ENCODE data around the gene LPIN1.

LPIN1 gene, protein sequence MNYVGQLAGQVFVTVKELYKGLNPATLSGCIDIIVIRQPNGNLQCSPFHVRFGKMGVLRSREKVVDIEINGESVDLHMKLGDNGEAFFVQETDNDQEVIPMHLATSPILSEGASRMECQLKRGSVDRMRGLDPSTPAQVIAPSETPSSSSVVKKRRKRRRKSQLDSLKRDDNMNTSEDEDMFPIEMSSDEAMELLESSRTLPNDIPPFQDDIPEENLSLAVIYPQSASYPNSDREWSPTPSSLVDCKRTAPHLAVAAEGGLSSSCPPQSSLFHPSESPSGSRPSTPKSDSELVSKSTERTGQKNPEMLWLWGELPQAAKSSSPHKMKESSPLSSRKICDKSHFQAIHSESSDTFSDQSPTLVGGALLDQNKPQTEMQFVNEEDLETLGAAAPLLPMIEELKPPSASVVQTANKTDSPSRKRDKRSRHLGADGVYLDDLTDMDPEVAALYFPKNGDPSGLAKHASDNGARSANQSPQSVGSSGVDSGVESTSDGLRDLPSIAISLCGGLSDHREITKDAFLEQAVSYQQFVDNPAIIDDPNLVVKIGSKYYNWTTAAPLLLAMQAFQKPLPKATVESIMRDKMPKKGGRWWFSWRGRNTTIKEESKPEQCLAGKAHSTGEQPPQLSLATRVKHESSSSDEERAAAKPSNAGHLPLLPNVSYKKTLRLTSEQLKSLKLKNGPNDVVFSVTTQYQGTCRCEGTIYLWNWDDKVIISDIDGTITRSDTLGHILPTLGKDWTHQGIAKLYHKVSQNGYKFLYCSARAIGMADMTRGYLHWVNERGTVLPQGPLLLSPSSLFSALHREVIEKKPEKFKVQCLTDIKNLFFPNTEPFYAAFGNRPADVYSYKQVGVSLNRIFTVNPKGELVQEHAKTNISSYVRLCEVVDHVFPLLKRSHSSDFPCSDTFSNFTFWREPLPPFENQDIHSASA

DNA sequence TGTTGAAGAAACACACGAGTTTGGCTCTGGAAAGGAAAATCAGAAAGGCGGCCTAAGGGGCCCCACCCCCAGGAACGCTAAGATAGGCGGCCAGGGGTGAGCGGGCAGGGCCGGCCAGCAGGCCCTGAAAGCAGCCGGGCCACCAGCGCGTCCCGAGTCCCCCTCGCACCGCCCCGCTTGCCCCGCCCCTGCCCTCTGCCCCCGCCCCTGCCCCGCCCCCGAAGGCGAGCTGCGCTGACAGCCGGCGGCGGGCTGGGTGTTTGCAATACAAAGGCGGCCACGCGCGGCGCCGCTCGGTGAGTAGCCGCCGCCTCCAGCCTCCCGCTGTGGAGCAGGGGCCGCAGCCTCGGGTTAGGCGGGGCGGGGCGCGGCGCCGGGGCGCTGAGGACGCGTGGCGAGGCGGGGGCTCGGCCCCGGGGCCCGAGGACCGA, at the start of gene LPIN1:
TSS of gene LPIN1 (plus strand) at position 257 of the 431 bp plus-strand sequence. CDS start 18,910 bp downstream, outside the sequence.
- in situ Hi-C loops (cut with MboI; ENCODE audit: low sequenced_read_pairs) = no loop called here

DNA sequence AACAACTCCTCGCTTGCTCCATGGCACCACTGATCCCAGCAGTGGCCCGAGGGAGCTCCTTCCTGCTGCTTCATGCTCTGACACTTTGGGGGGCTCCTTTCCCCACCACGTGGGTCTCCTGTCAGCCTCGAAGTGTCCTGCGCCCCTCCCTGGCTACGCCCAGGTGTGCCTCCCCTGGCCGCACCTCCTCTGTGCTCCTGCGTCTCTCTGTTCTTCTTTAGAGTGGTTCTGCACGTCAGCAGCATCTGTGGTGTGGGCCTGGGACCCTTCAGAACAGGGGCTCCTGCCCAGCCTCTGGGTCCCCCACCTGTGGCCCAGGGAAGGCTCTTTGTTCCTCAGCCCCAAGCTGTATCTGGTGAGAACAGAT, 49.7 kb upstream of the LPIN1 start:
- in situ Hi-C loops (cut with MboI; ENCODE audit: low sequenced_read_pairs) = no loop called here

- in situ Hi-C loops (cut with MboI; ENCODE audit: low sequenced_read_pairs) = no loop called here
These were observed 49.1 kb upstream of the LPIN1 start for GRCh38 chr2:11697103-11697871.

GRCh38 chr2:11698009-11698922, 48.2 kb upstream of the LPIN1 start:
- in situ Hi-C loops (cut with MboI; ENCODE audit: low sequenced_read_pairs) = no loop called here

GRCh38 chr2:11699686-11700670, 46.5 kb upstream of the LPIN1 start:
- in situ Hi-C loops (cut with MboI; ENCODE audit: low sequenced_read_pairs) = no loop called here

- in situ Hi-C loops (cut with MboI; ENCODE audit: low sequenced_read_pairs) = no loop called here
These were observed 45.2 kb upstream of the LPIN1 start for GRCh38 chr2:11701206-11701605.

GRCh38 chr2:11701751-11702301, 44.6 kb upstream of the LPIN1 start:
- in situ Hi-C loops (cut with MboI; ENCODE audit: low sequenced_read_pairs) = no loop called here

DNA sequence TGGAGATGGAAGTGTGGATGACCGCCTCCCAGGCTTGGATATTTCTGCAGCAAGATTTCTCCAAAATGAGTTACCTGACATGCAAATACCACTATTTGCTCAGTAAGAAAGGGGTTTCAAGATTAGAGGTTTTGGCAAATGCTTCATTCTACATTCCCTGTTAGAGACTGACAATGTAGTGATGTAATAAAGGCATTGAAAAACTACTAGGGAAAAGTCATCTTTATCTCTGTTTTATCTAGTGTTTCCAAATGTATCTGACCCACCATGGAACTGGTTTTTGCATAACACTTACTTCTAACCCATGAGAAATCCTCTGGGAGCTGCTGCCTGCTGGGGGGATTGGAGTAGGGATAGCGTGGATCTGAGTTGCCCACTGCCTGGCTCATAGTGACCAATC, 43.5 kb upstream of the LPIN1 start:
- in situ Hi-C loops (cut with MboI; ENCODE audit: low sequenced_read_pairs) = no loop called here

DNA sequence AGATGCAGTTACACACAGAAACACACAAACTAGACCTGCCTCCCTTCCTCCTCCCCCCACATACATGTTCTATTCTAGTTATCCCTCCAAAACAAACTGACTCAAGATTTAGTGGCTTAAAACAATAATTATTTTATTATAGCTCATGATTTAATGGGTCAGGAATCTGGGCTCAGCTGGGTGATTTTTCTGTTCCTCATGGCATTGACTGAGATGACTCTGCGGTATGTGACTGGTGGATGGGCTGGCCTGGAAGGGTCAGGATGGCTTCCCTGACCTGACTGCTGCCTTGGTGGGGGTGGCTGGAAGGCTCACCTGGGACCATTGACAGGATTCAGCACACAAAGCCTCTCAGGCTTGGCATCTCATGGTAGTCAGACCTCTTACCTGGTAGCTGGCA, 42.7 kb upstream of the LPIN1 start:
- in situ Hi-C loops (cut with MboI; ENCODE audit: low sequenced_read_pairs) = no loop called here

- in situ Hi-C loops (cut with MboI; ENCODE audit: low sequenced_read_pairs) = no loop called here
These were observed 41.4 kb upstream of the LPIN1 start for GRCh38 chr2:11705063-11705462.

DNA sequence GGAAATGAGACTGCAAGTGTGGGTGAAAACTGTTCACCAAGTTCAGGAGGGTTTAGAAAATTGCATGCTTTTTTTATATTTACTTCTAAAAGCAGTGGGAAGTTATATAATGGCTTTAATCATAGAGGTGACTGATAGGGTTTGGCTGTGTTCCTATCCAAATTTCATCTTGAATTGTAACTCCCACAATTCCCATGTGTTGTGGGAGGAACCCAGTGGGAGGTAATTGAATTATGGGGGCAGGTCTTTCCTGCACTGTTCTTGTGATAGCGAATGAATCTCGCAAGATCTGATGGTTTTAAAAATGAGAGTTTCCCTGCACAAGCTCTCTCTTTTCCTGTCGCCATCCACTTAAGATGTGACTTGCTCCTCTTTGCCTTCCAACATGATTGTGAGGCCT, 40.7 kb upstream of the LPIN1 start:
- in situ Hi-C loops (cut with MboI; ENCODE audit: low sequenced_read_pairs) = no loop called here

- in situ Hi-C loops (cut with MboI; ENCODE audit: low sequenced_read_pairs) = no loop called here
These were observed 38.3 kb upstream of the LPIN1 start for GRCh38 chr2:11708106-11708505.

DNA sequence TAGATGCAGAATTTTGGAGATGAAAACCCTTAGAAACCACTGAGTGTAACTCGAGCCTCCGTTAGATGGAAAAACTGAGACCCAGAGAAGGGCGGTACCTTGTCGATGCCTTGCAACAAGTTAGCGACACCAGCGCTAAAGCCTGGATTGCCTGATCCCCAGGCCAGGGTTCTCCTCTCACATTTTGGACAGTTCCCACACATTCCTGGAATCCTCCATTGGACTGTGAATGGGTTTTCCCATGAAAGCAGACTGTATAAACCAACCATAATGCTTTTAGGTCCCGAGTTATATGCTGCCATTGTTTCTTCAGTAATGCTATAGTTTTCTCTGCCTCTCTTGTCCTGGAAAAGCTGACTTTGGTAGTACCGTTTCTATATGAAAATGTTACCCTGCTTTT, 37.1 kb upstream of the LPIN1 start:
- in situ Hi-C loops (cut with MboI; ENCODE audit: low sequenced_read_pairs) = no loop called here

- in situ Hi-C loops (cut with MboI; ENCODE audit: low sequenced_read_pairs) = no loop called here
These were observed 36.2 kb upstream of the LPIN1 start for GRCh38 chr2:11710210-11710609.

- in situ Hi-C loops (cut with MboI; ENCODE audit: low sequenced_read_pairs) = no loop called here
These were observed 35.6 kb upstream of the LPIN1 start for GRCh38 chr2:11710632-11711353.

DNA sequence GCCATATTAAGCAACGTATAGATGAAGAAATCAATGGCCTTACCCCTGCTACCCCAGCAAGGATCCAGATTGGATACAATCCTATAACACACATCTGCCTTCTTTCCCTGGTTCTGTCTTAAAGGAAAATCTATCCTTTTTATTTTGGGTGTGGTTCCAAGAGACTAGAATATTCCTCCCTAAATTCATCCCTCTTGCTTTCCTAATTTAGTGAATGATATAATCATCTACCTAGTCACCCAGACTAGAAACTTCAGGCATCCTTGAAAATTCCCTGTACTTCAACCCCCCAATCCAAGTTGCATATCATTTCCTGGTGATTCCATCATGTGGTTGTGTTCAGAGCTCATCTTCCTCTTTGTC, 35.1 kb upstream of the LPIN1 start:
- in situ Hi-C loops (cut with MboI; ENCODE audit: low sequenced_read_pairs) = no loop called here

GRCh38 chr2:11711751-11712150, 34.7 kb upstream of the LPIN1 start:
- in situ Hi-C loops (cut with MboI; ENCODE audit: low sequenced_read_pairs) = no loop called here

- in situ Hi-C loops (cut with MboI; ENCODE audit: low sequenced_read_pairs) = no loop called here
These were observed 33.6 kb upstream of the LPIN1 start for GRCh38 chr2:11712866-11713265.

Data from HL-60/S4 (cell line).